Testis (tissue), 3 donors: ENCODE measurements around the gene FIZ1. TPM values are rescaled to one million over a fixed set of nuclear protein-coding genes. Genes with fewer than 3 reads are reported as not detected.

Experiments used
- DNase-seq: peaks from one replicate; pipeline ENCODE4 v3.0.0-alpha.2; 2019
- H3K27ac ChIP-seq, 2 donors: fragments of 200-600 bp; sonication (generic); one replicate each; pipeline ENCODE4 v1.5.1; 2019
- H3K27me3 ChIP-seq: fragments of 200-600 bp; sonication (generic); one replicate; pipeline ENCODE4 v1.5.1; 2019
- H3K36me3 ChIP-seq: fragments of 200-600 bp; sonication (generic); one replicate; pipeline ENCODE4 v1.5.1; 2017; ENCODE audit warnings: low read depth; ENCODE audit errors: missing control alignments
- H3K4me1 ChIP-seq: fragments of 200-600 bp; sonication (generic); one replicate; pipeline ENCODE4 v1.5.1; 2019
- H3K4me3 ChIP-seq, 2 donors: fragments of 200-600 bp; sonication (generic); one replicate each; pipeline ENCODE4 v1.5.1; 2017 to 2019
- H3K9me3 ChIP-seq: fragments of 200-600 bp; sonication (generic); one replicate; pipeline ENCODE4 v1.5.1; 2017
- POLR2A ChIP-seq: fragments of 450-650 bp; IDR thresholded peaks from one replicate; pipeline ENCODE4 v1.6.1; 2017; ENCODE audit warnings: antibody characterized with exemption, mild to moderate bottlenecking, moderate library complexity
- WGBS, 2 donors: methylation state at CpG; one replicate each; pipeline ENCODE4 v1.1.5; 2018; 5-methylcytosine and 5-hydroxymethylcytosine counted together
- intact Hi-C: fragments of 100-400 bp; cut with DNase I; formaldehyde crosslinking; loops from one replicate; pipeline ENCODE4 v1.15.1; 2023; ENCODE audit warnings: low total_unique reads
- polyA plus RNA-seq: library from polyadenylated mRNA; stranded (reverse); fragments of 350-450 nt; fragmentation: Illumina TruSeq; extraction: RNeasy Lipid Tissue Mini Kit (QIAGEN cat#74804); gene quantifications from one replicate; pipeline ENCODE4 v1.2.3, GENCODE V29; 2014; ENCODE audit warnings: low read depth, low replicate concordance; ENCODE audit not compliant: insufficient read depth
- total RNA-seq, 2 donors: library from RNA; depleted of rRNA; stranded (reverse); fragments of >200 nt; gene quantifications; one replicate each; pipeline ENCODE4 v1.2.3, GENCODE V29; 2016
- TF ChIP-seq, protein P1 (sequence below), 3 experiments: fragments of 450-650 bp in 2 of 3; fragments of 200-600 bp in 1 of 3; sonication (generic) in 1 of 3; IDR thresholded peaks; one replicate each; pipeline ENCODE4 v1.5.1; 2016 to 2019; ENCODE audit warnings: antibody characterized with exemption in 3 of 3, mild to moderate bottlenecking in 2 of 3, moderate library complexity in 1 of 3

FIZ1 gene
- total and polyA plus RNA-seq, 3 donors from 2014 or later, result 8.5 to 17.4 (median 16.5) TPM

DNA sequence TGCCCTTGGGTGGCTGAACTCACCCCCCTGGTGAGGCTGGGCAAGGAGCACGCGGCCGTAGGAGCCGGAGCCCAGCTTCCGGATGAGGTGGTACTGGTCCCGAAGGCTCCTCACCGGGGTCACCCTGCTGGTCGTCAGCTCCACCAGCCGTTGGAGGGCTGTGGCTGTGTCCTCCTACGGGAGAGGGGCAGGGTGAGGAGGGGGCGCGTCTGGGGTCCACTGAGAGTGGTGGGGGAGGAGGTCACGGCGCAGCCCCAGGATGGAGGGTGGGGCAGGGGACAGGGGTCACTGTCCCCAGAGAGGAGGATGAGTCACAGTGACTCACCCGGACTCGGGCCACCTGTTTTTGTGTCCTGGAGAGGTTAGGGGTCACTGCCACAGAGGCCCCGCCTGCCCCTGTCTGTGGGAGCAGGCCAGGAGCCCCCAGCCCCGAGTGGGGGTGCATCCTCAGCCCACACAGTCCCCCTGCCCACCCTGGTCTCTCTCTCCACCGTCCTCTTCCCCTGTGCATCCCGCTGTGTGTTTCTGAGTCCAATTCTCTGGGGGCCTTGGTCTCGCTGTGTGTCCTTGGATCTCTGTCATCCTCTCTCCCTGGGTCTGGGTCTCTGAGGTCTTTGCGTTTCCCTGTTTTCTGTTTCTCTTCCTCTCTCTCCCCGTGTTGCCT is 54.4 kb downstream of the FIZ1 start:
- Histone ChIP-seq H3K4me3 (no peak overlapping the region), H3K27me3 (no peaks in the 10 kb centered on the region), H3K27ac (no peak overlapping the region), H3K4me1 (no peaks in the 10 kb centered on the region), H3K36me3 (no peaks in the 10 kb centered on the region), H3K9me3 (no peaks in the 10 kb centered on the region)
- intact Hi-C loops, result no loop called here
- TF ChIP-seq, protein P1, sequence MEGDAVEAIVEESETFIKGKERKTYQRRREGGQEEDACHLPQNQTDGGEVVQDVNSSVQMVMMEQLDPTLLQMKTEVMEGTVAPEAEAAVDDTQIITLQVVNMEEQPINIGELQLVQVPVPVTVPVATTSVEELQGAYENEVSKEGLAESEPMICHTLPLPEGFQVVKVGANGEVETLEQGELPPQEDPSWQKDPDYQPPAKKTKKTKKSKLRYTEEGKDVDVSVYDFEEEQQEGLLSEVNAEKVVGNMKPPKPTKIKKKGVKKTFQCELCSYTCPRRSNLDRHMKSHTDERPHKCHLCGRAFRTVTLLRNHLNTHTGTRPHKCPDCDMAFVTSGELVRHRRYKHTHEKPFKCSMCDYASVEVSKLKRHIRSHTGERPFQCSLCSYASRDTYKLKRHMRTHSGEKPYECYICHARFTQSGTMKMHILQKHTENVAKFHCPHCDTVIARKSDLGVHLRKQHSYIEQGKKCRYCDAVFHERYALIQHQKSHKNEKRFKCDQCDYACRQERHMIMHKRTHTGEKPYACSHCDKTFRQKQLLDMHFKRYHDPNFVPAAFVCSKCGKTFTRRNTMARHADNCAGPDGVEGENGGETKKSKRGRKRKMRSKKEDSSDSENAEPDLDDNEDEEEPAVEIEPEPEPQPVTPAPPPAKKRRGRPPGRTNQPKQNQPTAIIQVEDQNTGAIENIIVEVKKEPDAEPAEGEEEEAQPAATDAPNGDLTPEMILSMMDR (IDR thresholded peaks at IDR 0.05), result no peak
- 74% methylated on average over 13 to 23 of the region's 23 CpGs for WGBS, 2 donors
- no peak for DNase-seq

DNA sequence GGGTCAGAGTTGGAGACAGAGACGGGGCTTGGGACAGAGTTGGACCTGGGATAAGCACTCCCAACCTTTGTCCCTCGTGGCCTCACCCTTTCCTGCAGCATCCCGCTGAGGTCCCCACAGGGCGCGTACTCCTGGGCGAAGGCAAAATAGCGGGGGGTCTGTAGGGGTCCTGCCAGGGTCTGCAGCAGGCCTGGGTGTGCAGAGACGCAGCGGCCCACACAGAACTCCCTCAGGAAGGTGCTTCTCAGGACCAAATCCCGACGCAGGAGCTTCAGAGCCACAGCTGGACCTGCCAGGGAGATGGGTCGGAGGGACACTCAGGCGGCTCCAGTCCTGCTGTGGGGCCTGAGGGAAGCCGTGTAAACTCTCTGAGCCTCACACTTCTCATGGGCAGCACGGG is 55.3 kb downstream of the FIZ1 start:
- DNase-seq, result no peak
- no peak overlapping the region for H3K4me3 ChIP-seq
- WGBS, 2 donors, result 87 to 90% methylated on average over 11 to 15 of the region's 15 CpGs
- no peak for TF ChIP-seq POLR2A
- TF ChIP-seq, protein P1 (IDR thresholded peaks at IDR 0.05), result no peak
- no peaks in the 10 kb centered on the region for H3K4me1 ChIP-seq
- intact Hi-C loops, result no loop called here
- no peaks in the 10 kb centered on the region for H3K27me3 ChIP-seq
- H3K9me3 ChIP-seq, result no peaks in the 10 kb centered on the region
- no peaks in the 10 kb centered on the region for H3K36me3 ChIP-seq
- H3K27ac ChIP-seq, result no peak overlapping the region

DNA sequence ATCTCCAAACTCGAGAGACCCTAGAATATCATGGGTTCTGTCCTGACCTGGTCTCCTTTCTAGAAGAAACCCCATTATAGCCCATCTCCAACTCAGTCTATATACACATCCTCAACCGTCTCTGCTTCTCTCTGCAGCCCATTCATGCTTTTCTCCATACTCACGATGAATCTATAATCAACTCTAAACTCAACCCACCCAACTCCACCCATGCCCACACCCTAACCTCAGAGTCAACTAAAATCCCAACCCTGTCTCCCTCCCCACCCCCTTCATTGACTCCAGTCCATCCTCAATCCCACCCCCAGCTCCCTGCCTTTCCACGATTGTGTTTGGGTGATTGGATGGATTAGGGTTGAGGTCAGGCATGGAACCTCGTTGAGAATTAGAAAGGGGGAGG is 55.8 kb downstream of the FIZ1 start:
- TF ChIP-seq POLR2A, result no peak
- TF ChIP-seq, protein P1 (IDR thresholded peaks at IDR 0.05), result no peak
- Histone ChIP-seq H3K36me3 (no peaks in the 10 kb centered on the region), H3K27ac (no peak overlapping the region), H3K4me3 (no peak overlapping the region), H3K9me3 (no peaks in the 10 kb centered on the region), H3K4me1 (no peaks in the 10 kb centered on the region), H3K27me3 (no peaks in the 10 kb centered on the region)
- intact Hi-C loops, result no loop called here
- 72 to 83% methylated on average over 5 of the region's 5 CpGs for whole genome bisulfite sequencing, 2 donors
- DNase-seq, result no peak

DNA sequence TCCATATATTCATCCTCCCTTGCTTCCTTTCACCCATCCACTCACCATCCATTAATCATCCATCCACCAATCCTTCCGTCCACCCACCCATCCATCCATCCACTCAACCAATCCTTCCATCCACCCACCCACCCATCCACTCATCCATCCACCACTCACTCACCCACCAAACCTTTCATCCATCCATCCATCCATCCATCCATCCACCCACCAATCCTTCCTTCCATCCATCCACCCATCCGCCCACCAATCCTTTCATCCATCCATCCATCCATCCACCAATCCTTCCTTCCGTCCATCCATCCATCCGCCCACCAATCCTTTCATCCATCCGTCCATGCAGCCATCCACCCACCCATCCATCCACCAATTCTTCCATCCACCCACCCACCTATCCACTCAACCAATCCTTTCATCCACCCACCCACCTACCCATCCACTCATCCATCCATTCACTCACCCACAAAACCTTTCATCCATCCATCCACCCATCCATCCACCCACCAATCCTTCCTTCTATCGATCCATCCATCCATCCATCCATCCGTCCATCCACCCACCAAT is 56.9 kb downstream of the FIZ1 start:
- Histone ChIP-seq H3K27ac (no peak overlapping the region), H3K36me3 (no peaks in the 10 kb centered on the region), H3K9me3 (no peaks in the 10 kb centered on the region), H3K4me3 (no peak overlapping the region), H3K4me1 (no peaks in the 10 kb centered on the region), H3K27me3 (no peaks in the 10 kb centered on the region)
- no peak for DNase-seq
- 90 to 92% methylated on average over 7 of the region's 7 CpGs for WGBS, 2 donors
- no peak for TF ChIP-seq POLR2A
- TF ChIP-seq, protein P1 (IDR thresholded peaks at IDR 0.05), result no peak
- intact Hi-C loops, result no loop called here

Other genes with a start within 250 kb of the FIZ1 start
- gene COX6B2, start 244.8 kb downstream of the FIZ1 start, total RNA-seq, result 10 to 100 TPM; 27.9 to 47.5 TPM
- 171 TPM for gene COX6B2, start 244.8 kb downstream of the FIZ1 start, polyA plus RNA-seq
- 10 to 100 TPM; 11.3 to 28.2 TPM for gene GARIN5B, start 236.3 kb downstream of the FIZ1 start, total RNA-seq
- 49.6 TPM for gene GARIN5B, start 236.3 kb downstream of the FIZ1 start, polyA plus RNA-seq
- gene IL11, start 229.1 kb downstream of the FIZ1 start, total RNA-seq, result 1 to 10 TPM; 2.0 to 2.1 TPM
- gene IL11, start 229.1 kb downstream of the FIZ1 start, polyA plus RNA-seq, result 1.2 TPM
- 10 to 100 TPM; 12.9 to 19.2 TPM for gene TMEM190, start 222.7 kb downstream of the FIZ1 start, total RNA-seq
- gene TMEM190, start 222.7 kb downstream of the FIZ1 start, polyA plus RNA-seq, result 35.4 TPM
- 1 to 10 TPM; 1.7 to 6.4 TPM for gene TMEM238, start 215.2 kb downstream of the FIZ1 start, total RNA-seq
- 0.91 TPM for gene TMEM238, start 215.2 kb downstream of the FIZ1 start, polyA plus RNA-seq
- gene RPL28, start 213.6 kb downstream of the FIZ1 start, total RNA-seq, result 100 to 1,000 TPM; 284 to 624 TPM
- gene RPL28, start 213.6 kb downstream of the FIZ1 start, polyA plus RNA-seq, result 1,024 TPM
- 100 to 1,000 TPM; 150 to 188 TPM for gene UBE2S, start 191.7 kb downstream of the FIZ1 start, total RNA-seq
- gene UBE2S, start 191.7 kb downstream of the FIZ1 start, polyA plus RNA-seq, result 272 TPM
- gene SHISA7, start 156.2 kb downstream of the FIZ1 start, total RNA-seq, result 1 to 10 TPM in 1 of 2 donors, under 1 TPM in 1; 0.43 to 1.0 TPM
- gene SHISA7, start 156.2 kb downstream of the FIZ1 start, polyA plus RNA-seq, result 0.45 TPM
- 10 to 100 TPM; 79.1 to 98.5 TPM for gene ISOC2, start 137.9 kb downstream of the FIZ1 start, total RNA-seq
- 107 TPM for gene ISOC2, start 137.9 kb downstream of the FIZ1 start, polyA plus RNA-seq
- gene C19orf85, start 134.8 kb downstream of the FIZ1 start, total RNA-seq, result not detected
- not detected for gene C19orf85, start 134.8 kb downstream of the FIZ1 start, polyA plus RNA-seq
- 10 to 100 TPM; 31.3 to 53.7 TPM for gene ZNF628, start 122.9 kb downstream of the FIZ1 start, total RNA-seq
- gene ZNF628, start 122.9 kb downstream of the FIZ1 start, polyA plus RNA-seq, result 33.8 TPM
- gene NAT14, start 114.3 kb downstream of the FIZ1 start, total RNA-seq, result 10 to 100 TPM; 12.0 to 16.0 TPM
- gene NAT14, start 114.3 kb downstream of the FIZ1 start, polyA plus RNA-seq, result 17.3 TPM
- gene SSC5D, start 111.1 kb downstream of the FIZ1 start, total RNA-seq, result 1 to 10 TPM; 6.4 to 6.9 TPM
- 10.7 TPM for gene SSC5D, start 111.1 kb downstream of the FIZ1 start, polyA plus RNA-seq
- under 1 TPM; 0.87 to 0.99 TPM for gene SBK2, start 62.4 kb downstream of the FIZ1 start, total RNA-seq
- gene SBK2, start 62.4 kb downstream of the FIZ1 start, polyA plus RNA-seq, result 1.3 TPM
- under 1 TPM; 0.39 to 0.81 TPM for gene SBK3, start 54.0 kb downstream of the FIZ1 start, total RNA-seq
- 0.34 TPM for gene SBK3, start 54.0 kb downstream of the FIZ1 start, polyA plus RNA-seq
- 1 to 10 TPM; 4.0 to 7.2 TPM for gene ZNF579, start 18.7 kb downstream of the FIZ1 start, total RNA-seq
- gene ZNF579, start 18.7 kb downstream of the FIZ1 start, polyA plus RNA-seq, result 4.3 TPM
- 10 to 100 TPM; 25.0 to 29.4 TPM for gene ZNF524, start 771 bp upstream of the FIZ1 start, total RNA-seq
- gene ZNF524, start 771 bp upstream of the FIZ1 start, polyA plus RNA-seq, result 8.5 TPM
- gene ZNF865, start 6.1 kb upstream of the FIZ1 start, total RNA-seq, result 10 to 100 TPM; 12.2 to 14.5 TPM
- gene ZNF865, start 6.1 kb upstream of the FIZ1 start, polyA plus RNA-seq, result 4.7 TPM
- gene ZNF784, start 25.0 kb upstream of the FIZ1 start, total RNA-seq, result 10 to 100 TPM; 10.3 to 13.0 TPM
- gene ZNF784, start 25.0 kb upstream of the FIZ1 start, polyA plus RNA-seq, result 6.6 TPM
- 10 to 100 TPM; 37.6 to 38.0 TPM for gene ZNF580, start 41.5 kb upstream of the FIZ1 start, total RNA-seq
- 21.7 TPM for gene ZNF580, start 41.5 kb upstream of the FIZ1 start, polyA plus RNA-seq
- 10 to 100 TPM; 17.3 to 31.2 TPM for gene ZNF581, start 44.1 kb upstream of the FIZ1 start, total RNA-seq
- 18.4 TPM for gene ZNF581, start 44.1 kb upstream of the FIZ1 start, polyA plus RNA-seq
- gene CCDC106, start 48.7 kb upstream of the FIZ1 start, total RNA-seq, result 10 to 100 TPM; 57.0 to 84.9 TPM
- gene CCDC106, start 48.7 kb upstream of the FIZ1 start, polyA plus RNA-seq, result 34.5 TPM
- 100 to 1,000 TPM; 264 to 281 TPM for gene U2AF2, start 55.5 kb upstream of the FIZ1 start, total RNA-seq
- 163 TPM for gene U2AF2, start 55.5 kb upstream of the FIZ1 start, polyA plus RNA-seq
- 100 to 1,000 TPM; 176 to 303 TPM for gene EPN1, start 75.7 kb upstream of the FIZ1 start, total RNA-seq
- gene EPN1, start 75.7 kb upstream of the FIZ1 start, polyA plus RNA-seq, result 134 TPM
- under 1 TPM; 0.39 to 0.68 TPM for gene NLRP9, start 138.9 kb upstream of the FIZ1 start, total RNA-seq
- gene NLRP9, start 138.9 kb upstream of the FIZ1 start, polyA plus RNA-seq, result 0.11 TPM
- gene RFPL4A, start 159.6 kb upstream of the FIZ1 start, total RNA-seq, result 1 to 10 TPM in 1 of 2 donors, under 1 TPM in 1; 0.31 to 1.8 TPM
- gene RFPL4A, start 159.6 kb upstream of the FIZ1 start, polyA plus RNA-seq, result 2.5 TPM
- not detected for gene RFPL4AL1, start 169.6 kb upstream of the FIZ1 start, total RNA-seq
- gene RFPL4AL1, start 169.6 kb upstream of the FIZ1 start, polyA plus RNA-seq, result not detected
- gene NLRP11, start 232.5 kb upstream of the FIZ1 start, total RNA-seq, result 1 to 10 TPM; 3.9 to 4.3 TPM
- gene NLRP11, start 232.5 kb upstream of the FIZ1 start, polyA plus RNA-seq, result 2.3 TPM
- gene NLRP4, start 237.0 kb upstream of the FIZ1 start, total RNA-seq, result 10 to 100 TPM; 15.4 to 17.2 TPM
- gene NLRP4, start 237.0 kb upstream of the FIZ1 start, polyA plus RNA-seq, result 18.2 TPM